NCI-H748 (cell line): ENCODE results near the gene SNPH.

ENCODE experiments used
- DNase-seq: peaks from one replicate; lab custom pipeline; 2025; ENCODE audit not compliant: unreplicated experiment; lab: John Stamatoyannopoulos, UW

SNPH gene

DNA sequence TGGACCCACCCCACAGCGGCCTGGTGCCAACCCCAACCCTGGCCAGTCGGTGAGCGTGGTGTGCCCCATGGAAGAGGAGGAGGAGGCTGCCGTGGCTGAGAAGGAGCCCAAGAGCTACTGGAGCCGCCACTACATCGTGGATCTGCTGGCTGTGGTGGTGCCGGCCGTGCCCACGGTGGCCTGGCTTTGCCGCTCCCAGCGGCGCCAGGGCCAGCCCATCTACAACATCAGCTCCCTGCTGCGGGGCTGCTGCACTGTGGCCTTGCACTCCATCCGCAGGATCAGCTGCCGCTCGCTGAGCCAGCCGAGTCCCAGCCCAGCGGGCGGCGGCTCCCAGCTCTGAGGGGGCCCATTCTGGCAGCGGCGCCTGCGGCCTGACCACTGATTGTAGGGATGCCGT lies 39.6 kb downstream of the SNPH start:
- DNase-seq: no peak

DNA sequence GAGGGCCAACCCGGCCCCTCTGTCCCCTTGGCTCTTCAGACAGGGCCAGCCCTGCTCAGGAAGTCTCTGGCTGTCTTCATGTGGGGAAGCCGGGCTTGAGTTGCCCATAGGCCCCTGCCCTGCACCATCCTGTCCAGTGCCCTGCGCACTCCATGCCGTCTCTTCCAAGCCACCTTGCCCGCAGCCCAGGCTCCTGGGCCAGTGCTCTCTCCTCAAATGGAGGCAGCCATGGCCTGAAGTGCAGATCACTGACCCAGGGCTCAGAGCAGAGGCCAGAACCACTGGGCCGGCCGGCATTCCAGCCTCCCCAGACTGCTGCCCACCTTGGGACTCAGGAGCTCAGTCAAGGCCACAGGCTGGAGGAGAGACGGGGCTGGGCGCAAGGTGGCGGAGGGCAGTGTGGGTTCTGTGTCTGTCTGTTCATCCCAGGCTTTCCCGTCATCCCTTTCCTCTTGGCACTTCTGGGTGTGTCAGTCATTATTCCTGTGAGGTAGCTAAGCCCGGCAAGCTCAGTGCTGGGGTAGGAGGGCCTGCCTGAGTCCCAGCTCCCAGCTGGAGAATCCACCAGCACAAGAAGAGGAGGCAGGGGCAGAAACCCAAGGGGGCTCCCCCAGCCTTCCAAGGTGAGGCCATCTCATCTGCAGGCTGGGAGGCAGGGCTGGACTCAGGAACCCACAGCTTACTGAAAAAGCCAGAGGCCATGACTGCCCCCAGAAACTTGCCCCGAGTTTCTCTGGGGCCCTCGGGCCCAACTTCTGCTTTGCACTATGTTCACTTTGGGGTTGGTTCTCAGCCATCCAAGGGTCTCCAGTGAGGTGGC lies 40.4 kb downstream of the SNPH start:
- DNase-seq: no peak

DNA sequence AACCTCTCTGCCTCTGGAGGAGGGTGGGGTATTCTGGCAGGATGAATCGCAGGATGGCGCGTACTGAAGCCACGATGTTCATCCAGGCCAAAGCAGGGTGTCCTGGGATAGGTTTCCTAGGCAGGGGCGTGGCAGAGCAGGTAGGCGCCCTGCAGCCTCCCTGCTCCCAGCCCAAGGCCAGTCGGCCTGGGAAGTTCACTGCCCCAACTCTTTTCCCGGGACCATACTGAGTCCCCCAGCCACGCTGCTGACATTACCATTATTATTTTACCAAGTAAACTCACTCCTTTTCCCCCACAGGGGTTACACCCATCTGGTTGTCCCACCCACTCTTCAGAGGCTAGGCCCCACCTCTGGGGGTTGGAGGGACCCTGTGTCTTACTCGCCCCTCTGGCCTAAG lies 41.1 kb downstream of the SNPH start:
- DNase-seq: no peak

DNA sequence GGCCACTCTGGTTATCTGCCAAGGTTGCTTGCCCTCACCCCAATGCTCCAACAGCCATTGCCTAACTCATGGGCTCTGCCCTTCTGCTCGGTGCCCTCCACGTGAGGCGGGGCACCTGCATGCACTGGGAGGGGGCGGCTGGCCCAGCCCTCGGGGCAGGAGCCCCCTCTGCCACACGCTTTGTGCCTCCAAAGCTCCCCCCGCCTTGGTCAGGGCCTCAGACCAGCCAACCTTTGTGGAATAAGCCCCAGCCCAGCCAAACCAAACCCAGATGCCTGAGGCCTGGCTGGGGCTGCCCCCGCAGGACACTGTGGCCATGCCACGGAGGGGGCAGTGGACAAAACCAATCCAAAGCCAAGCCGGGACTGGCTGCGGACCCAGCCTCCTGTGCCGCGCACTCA lies 41.5 kb downstream of the SNPH start:
- DNase-seq: no peak

DNA sequence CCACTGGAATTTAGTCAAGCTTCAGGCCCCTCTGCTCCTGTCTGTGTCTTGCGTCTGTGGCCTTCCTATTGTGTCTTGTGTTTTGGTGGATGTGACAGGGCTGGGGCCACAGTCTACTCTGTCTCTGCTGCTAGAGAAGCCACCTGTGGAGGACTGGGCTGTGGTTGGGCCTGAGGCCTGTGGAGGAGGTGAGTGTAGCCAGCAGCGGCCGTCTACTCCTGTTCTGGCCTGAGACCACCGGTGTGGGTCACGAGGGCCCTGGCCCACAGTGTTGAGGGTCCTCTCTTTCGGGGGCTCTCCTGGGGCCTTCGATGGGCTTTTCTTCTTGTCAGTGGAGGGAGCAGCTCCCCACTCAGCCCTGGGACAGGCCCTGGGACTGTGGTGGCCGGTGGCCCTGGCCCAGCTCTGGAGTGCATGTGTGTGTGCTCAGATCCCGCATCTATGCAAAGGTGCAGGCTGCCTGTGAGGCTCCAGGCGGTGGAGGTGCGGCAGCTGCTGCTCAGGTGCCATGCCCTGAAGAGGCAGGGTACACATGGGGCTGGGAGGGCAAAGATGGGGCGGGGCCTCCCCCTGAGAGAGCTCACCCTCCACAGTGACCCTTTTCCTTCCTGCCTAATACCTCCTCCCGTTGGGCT lies 42.1 kb downstream of the SNPH start:
- DNase-seq: no peak

DNA sequence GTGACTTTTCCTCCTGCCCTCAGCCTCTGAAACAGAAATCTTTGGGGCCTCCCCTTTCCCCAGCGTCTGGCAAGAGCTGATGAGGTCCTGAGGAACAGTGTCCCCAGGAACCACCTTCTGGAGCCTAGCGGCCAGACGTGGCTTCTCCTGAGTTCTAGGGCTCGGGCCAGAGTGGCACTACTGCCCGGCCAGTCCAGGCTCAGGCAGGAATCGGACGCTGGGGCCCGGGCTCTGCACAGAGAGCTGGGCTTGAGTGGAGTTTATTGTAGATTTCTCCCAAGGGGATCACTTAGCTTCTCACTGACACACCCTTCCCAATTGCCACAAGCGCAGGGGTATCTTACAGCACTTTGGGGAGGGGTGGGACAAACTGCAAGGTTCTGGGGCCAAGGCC lies 42.6 kb downstream of the SNPH start:
- DNase-seq: no peak

DNA sequence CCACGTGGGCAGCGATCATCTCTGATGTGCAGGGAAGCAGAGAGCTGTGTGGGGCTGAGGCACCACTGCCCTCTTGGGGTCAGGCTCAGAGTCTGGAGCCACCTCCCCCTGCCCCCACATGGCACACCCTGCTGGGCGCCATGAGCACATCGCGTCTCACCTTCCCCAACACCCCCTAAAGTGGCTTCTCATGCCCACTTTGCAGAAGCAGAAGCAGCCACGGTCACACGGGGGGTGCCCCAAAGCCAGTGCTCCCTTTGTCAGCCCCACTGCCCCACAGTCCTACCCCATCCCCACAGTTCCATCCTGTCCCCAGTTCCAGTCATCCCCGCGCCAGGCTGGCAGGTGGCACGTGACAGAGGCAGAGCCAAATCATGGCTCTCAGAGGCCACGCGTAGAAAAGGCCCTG lies 43.3 kb downstream of the SNPH start:
- no peak for DNase-seq

DNA sequence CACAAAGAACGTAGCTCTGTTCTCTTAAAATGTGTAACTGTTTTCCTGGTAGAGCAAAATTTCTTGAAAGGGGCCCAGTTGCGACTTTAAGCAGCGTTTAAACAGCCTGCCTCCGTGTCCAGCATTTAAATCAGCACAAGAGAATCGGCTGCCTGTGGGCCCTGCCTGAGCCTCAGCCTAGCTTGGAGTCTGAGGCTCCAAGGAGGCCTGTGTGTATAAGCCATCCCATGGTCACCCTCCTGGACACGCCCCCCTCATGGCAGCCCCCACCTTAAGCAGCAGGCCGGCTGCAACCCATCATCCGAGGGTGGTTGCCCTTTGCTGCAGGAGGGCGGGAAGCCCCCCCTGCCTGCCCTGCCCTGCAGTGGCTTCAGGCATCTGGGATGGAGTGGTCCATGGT lies 44.0 kb downstream of the SNPH start:
- DNase-seq: no peak

DNA sequence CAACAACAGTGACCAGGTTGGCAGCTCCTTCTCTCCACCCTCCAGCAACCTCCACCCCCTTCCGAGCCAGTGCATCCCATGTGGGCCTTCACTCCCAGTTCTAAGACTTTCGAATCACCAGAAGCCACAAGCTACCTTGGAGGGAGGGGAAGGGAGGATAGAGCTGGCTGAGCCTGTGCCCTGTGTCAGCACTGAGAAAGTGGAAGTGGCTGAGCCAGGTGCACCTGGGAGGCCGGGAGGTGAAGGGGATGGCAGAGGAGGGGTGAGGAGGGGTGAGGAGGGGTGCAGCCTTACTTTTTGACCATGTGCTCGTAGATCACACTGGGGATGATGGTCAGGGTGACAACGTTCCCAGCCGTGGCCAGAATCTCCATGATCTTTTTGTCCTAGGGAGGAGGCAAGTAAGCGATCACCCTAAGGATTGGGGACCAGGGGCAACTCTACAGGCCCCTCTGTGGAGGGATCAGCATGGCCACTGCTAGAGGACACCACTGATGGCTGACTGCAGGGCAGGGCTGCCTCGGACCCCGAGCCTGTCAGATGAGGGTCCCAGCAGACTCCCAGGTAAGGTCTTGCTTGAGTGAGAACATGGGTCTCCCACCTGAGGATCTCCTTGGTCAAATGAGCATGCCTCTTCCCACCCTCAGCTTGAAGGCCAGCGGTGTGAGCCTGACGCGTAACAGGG lies 44.6 kb downstream of the SNPH start:
- no peak for DNase-seq

DNA sequence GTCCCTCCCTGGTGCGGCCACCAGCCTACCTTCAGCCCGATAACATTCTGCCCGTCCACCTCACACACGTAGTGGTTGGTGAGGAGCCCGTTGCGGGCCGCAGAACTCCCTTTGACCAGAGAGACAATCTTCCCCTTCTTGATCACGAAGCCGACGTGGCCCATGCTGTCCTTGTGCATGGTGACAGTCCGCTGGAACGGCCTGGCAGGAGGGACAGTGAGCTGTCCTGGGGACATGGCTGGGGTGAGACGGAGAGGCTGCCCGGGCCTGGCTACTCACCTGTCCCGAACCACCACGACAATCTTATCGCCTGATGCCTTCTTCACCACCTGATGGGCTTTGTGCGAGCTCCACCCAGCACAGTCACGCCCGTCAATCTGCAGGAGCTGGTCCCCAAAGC lies 46.2 kb downstream of the SNPH start:
- no peak for DNase-seq

DNA sequence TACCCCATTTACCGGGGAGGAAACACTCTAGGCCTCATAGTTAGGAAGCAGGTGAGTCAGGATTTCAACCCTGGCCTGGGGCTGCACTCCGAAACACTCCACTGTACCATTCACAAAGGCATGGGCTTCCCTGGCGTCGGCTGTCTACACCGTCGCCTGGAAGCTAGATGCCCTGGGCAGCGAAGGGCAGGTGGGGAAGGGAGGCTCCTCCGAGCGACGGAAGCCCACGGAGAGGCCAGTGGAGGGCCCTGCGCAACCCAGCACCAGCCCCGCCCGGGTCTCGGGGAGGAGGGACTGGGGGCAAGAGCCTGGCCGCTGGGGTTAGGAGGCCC lies 46.8 kb downstream of the SNPH start:
- no peak for DNase-seq

DNA sequence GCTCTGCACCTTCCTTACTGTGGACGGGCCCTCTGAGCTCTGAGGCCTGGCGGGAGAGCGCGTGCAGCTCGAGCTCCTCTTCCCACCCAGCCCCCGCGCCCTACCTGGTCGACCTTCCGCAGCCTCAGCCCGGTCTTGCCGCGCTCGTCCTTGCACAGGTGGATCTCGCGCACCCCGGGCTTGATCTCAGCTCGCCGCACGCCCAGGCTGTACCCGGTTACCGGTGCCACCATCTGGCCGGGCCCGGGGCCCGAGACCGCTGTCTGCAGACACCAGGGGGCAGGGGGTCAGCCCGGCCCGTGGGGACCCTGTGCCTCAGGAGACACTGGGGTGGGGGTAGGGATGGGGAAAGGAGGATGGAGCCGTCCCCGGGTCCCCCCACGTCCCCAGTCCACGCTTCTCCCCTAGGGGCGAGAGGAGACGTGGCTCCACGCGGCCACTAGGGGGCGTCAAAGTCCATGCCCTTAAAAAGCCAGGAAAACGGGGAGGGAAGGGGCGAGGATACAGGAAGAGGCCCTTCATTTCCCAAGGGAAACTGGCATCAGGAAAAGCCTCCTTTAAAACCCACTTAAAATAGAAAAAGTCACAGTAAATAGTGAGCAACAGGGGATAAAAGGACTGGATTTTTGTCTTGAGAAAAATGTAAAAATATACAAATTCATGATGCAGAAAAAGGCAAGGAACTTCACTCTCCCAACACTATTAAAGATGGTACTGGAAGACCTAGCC lies 47.3 kb downstream of the SNPH start:
- DNase-seq: peak; percentile 88

DNA sequence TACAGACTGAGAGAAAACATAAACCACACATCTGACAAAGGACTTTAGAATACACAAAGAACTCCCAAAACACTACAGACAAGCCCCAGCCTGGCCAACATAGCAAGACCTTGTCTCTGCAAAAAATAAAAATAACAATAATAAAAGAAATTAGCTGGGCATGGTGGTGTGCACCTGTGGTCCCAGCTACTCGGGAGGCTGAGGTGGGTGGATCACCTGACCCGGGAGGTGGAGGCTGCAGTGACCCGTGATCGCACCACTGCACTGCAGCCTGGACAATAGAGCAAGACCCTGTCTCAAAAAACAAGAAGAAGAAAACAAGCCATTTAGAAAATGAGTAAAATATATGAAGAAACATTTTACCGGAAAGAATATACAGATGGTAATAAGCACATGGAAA lies 49.7 kb downstream of the SNPH start:
- DNase-seq: no peak

DNA sequence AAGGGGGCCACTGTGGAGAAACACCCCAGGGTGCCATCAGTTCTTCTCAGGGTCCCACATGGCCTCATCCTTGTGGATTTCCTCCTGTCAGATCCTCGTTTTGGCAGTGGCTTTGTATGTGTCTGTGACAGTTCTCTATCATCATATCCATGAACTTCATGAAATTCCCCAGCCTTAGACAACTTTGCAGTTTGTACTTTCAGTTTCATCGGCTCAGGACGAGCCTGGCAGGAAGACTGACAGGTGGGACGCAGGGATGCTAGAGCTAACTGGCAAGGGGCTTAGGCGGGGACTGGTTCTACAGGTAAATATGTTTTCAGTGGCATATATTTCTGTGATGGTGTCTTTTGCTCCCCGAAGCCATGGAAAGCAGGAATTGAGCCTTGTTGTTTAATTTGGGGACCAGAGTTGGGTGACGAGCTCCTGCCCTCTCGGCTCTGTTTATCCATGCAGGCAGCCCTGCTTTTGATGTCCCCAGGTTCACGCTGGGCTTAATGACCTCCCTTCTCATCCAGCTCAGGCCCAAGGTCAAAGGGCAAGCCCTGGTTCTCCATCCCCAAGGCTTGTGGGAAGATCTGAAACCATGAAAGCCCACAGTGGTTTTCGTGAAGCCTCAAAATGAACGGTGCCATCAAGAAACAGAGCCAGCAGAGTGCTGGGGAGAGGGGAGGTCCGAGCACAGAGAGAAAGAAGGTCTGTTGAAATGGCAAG lies 51.6 kb downstream of the SNPH start:
- no peak for DNase-seq

DNA sequence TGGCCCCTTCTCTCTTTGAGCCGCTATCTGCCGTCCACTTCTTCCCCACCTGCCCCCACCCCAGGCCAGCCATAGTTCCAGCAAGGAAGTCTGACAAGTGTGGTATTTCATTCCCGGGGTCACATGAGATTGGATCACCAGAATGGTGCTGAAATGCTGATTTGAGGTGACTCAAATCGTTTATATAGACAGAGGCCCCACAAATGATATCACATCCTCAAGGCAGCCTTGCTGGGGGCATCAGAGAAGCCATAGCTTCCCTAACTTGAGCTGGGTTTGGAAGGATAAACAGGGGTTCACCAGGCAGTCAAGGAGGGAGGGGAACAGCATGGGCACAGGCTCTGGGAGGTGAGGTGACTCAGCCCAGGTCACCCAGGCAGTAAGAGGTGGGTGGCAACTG lies 53.0 kb downstream of the SNPH start:
- DNase-seq: no peak

DNA sequence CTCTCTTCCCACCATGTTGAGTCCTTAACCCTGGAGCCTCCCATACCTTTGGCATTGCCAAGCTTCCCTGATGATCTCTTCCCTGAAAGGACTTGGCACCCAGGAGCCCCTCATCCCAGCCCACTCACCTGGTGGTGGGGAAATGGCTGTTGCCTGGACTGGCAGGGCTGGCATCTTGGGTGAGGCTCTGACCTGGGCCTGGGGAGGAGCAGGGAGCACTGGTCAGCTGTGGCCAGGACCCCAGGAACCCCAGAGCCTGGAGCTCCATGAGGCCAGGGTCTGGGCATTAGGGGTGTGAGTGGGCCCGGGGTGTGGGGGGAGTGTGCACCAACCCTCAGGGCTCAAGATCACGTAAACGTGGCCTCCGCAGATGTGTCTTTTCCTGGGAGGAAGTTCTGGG lies 53.4 kb downstream of the SNPH start:
- no peak for DNase-seq

DNA sequence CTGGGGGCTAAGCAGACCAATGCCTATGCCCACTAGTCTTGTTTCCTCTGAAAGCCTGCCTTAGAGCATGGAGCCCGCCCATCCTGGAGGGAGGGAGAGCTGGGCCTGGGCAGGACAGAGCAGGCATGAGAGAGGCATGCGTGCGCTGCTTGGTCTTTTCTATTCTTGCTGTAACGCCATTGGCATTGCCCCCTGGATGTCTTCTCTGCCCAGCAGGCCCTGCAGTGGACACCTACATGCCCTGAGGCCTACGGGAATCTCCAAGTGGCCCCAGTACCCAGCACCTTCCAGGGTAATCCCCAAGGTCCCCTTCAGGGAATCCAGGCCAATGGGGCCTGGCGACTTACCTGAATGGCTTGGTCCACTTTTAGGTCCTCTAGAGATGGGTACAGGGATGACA lies 53.9 kb downstream of the SNPH start:
- DNase-seq: no peak

DNA sequence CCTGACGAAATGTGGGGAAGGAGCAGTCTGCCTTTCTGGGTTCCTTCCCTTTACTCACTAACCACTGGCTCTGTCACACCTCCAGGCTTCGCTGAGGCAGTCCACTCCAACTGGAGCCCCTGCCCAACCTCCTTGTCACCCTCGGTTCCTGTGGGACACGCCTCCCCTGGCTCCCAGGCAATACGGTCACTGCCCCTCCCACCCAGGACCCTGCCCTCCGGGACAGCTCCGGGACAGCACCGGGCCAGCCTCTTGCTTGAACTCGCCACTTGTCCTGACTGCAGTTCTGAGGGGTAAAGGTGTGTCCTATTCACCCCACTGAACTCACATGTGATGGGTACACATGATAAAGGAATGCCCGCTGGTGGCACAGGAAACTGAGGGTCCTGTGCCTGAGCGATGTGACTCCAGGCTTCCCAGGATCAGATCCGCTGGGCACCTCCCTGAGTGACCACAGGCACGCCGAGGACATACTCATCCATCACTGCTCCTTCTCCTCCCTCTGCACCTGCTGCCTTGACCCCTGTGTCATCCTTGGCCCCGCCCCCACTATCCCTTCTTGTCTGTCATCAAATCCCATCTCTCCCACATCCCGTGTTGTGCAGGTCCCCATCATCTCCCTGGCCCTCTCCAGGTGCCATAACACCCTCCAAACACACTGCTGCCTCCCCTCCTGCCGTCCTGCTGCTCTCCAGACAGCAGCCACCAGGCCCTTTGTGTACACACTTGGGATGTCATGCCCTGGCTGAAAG lies 55.0 kb downstream of the SNPH start:
- no peak for DNase-seq

DNA sequence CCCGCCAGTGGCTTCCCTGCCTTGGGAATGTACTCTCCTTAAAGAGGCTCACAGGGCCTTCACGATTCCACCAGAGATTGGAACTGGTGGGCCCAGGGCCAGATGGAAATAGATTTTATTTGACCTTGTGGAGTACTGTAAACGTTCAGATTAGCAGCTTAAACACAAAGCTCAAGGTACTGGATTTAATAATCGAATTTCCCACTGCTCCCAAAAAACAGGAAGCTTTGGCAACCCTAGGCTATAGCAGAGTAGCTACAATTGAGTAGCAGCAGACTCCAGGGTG lies 55.5 kb downstream of the SNPH start:
- DNase-seq: no peak

DNA sequence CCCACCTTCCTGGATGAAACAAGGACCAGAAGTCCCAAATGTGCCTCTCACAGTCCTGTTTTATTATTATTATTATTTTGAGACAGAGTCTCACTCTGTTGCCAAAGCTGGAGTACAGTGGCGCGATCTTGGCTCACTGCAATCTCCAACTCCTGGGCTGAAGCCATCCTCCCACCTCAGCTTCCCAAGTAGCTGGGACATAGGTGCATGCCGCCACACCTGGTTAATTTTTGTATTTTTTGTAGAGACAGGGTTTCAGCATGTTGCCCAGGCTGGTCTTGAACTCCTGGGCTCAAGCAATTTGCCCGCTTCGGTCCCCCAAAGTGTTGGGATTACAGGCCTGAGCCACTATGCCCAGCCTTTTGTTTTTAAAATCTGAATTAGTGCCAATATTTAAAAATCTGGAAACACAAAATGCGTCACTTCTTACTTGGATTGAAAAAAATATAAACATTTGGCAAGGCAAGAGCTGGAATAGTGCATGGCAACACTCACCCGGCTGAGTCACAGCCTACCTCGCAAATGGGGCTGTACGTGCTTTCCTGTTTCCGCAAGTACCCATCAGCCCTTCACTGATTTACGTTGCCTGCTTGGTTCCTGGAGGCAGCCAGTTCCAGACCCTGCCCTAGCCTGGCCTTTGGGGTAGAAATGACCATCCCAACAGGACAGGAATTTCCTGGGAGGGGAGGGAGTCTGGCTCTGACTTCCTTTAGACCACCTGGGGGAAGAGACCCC lies 56.6 kb downstream of the SNPH start:
- no peak for DNase-seq
